B cell (primary cell): ENCODE measurements around the gene ADAMTS18.

Experiments
- CTCF ChIP-seq: fragments of 200-600 bp; IDR thresholded peaks from one replicate; pipeline ENCODE4 v1.8.0; 2022; ENCODE audit warnings: antibody characterized with exemption, mild to moderate bottlenecking
- EZH2 ChIP-seq: IDR thresholded peaks from 2 replicates; pipeline ENCODE4 v1.6.1; 2012; ENCODE audit warnings: borderline replicate concordance, low read depth, mild to moderate bottlenecking, moderate library complexity, low read length; ENCODE audit not compliant: insufficient read depth, poor library complexity, severe bottlenecking

- TF ChIP-seq CTCF (no peak), EZH2 (no peak)
Measured at GRCh38 chr16:77364770-77365169, 70.1 kb downstream of the ADAMTS18 start.
